ENCODE data around the gene PTPRG. TPM values are rescaled to one million over a fixed set of nuclear protein-coding genes. Genes with fewer than 3 reads are reported as not detected.
A peak's percentile ranks its signal among the peaks of the same experiment; 100 is the strongest.

PTPRG gene
- total and polyA plus RNA-seq, 2 donors = 3.9 to 4.1 TPM

GRCh38 chr3:61559136-61559731, 2.1 kb upstream of the PTPRG start:
- Histone ChIP-seq H3K9me3 (ENCODE audit: control insufficient read depth in 2 of 2, insufficient read depth in 1 of 2, low read length in 1 of 2) (no peaks in the 10 kb centered on the region), H3K27ac (ENCODE audit: low read depth in 1 of 2, low read length in 1 of 2) (no peak overlapping the region), H3K27me3 (ENCODE audit: control insufficient read depth in 2 of 2, insufficient read depth in 1 of 2, low read length in 1 of 2) (peaks cover 64 to 65% of the 10 kb centered on the region in 2 donors), H3K4me3 (ENCODE audit: low read length in 2 of 2) (no peak overlapping the region), H3K4me1 (ENCODE audit: control insufficient read depth in 2 of 2, insufficient read depth in 2 of 2, low read length in 2 of 2) (peaks cover 10 to 18% of the 10 kb centered on the region in 2 donors), H3K36me3 (ENCODE audit: control insufficient read depth in 2 of 2, insufficient read depth in 2 of 2, low read length in 1 of 2) (no peaks in the 10 kb centered on the region)
- no peak for DNase-seq (ENCODE audit: low read depth in 6 of 9, low spot score in 9 of 9)
- 72% methylated on average over 7 of the region's 7 CpGs for WGBS

- H3K4me1 ChIP-seq (ENCODE audit: control insufficient read depth in 2 of 2, insufficient read depth in 2 of 2, low read length in 2 of 2) = peaks cover 10 to 20% of the 10 kb centered on the region in 2 donors
- peak overlapping the region; percentile 68 to 80 for H3K27ac ChIP-seq (ENCODE audit: low read depth in 1 of 2, low read length in 1 of 2)
- H3K9me3 ChIP-seq (ENCODE audit: control insufficient read depth in 2 of 2, insufficient read depth in 1 of 2, low read length in 1 of 2) = no peaks in the 10 kb centered on the region
- peak overlapping the region; percentile 40 to 49 for H3K4me3 ChIP-seq (ENCODE audit: low read length in 2 of 2)
- peak in 4 of 9 donors; percentile 11 to 46 (median 27) for DNase-seq (ENCODE audit: low read depth in 6 of 9, low spot score in 9 of 9)
- H3K36me3 ChIP-seq (ENCODE audit: control insufficient read depth in 2 of 2, insufficient read depth in 2 of 2, low read length in 1 of 2) = no peaks in the 10 kb centered on the region
- H3K27me3 ChIP-seq (ENCODE audit: control insufficient read depth in 2 of 2, insufficient read depth in 1 of 2, low read length in 1 of 2) = peaks cover 74 to 80% of the 10 kb centered on the region in 2 donors
- WGBS = under 1% methylated on average over 64 of the region's 64 CpGs
Measured at GRCh38 chr3:61560517-61561373, 626 bp upstream of the PTPRG start.

GRCh38 chr3:61562042-61562720, 810 bp downstream of the PTPRG start:
- Histone ChIP-seq H3K27me3 (ENCODE audit: control insufficient read depth in 2 of 2, insufficient read depth in 1 of 2, low read length in 1 of 2) (peaks cover 72 to 92% of the 10 kb centered on the region in 2 donors), H3K4me3 (ENCODE audit: low read length in 2 of 2) (peak overlapping the region; percentile 36 to 49), H3K27ac (ENCODE audit: low read depth in 1 of 2, low read length in 1 of 2) (no peak overlapping the region), H3K36me3 (ENCODE audit: control insufficient read depth in 2 of 2, insufficient read depth in 2 of 2, low read length in 1 of 2) (no peaks in the 10 kb centered on the region), H3K9me3 (ENCODE audit: control insufficient read depth in 2 of 2, insufficient read depth in 1 of 2, low read length in 1 of 2) (no peaks in the 10 kb centered on the region), H3K4me1 (ENCODE audit: control insufficient read depth in 2 of 2, insufficient read depth in 2 of 2, low read length in 2 of 2) (peaks cover 10 to 20% of the 10 kb centered on the region in 2 donors)
- peak in 1 of 9 donors; percentile 16 for DNase-seq (ENCODE audit: low read depth in 6 of 9, low spot score in 9 of 9)
- 2% methylated on average over 65 of the region's 65 CpGs for WGBS

- no peaks in the 10 kb centered on the region for H3K9me3 ChIP-seq (ENCODE audit: control insufficient read depth in 2 of 2, insufficient read depth in 1 of 2, low read length in 1 of 2)
- no peak overlapping the region for H3K27ac ChIP-seq (ENCODE audit: low read depth in 1 of 2, low read length in 1 of 2)
- peaks cover 72 to 90% of the 10 kb centered on the region in 2 donors for H3K27me3 ChIP-seq (ENCODE audit: control insufficient read depth in 2 of 2, insufficient read depth in 1 of 2, low read length in 1 of 2)
- no peak for DNase-seq (ENCODE audit: low read depth in 6 of 9, low spot score in 9 of 9)
- H3K4me3 ChIP-seq (ENCODE audit: low read length in 2 of 2) = peak overlapping the region; percentile 36 to 49
- peaks cover 10 to 20% of the 10 kb centered on the region in 2 donors for H3K4me1 ChIP-seq (ENCODE audit: control insufficient read depth in 2 of 2, insufficient read depth in 2 of 2, low read length in 2 of 2)
- H3K36me3 ChIP-seq (ENCODE audit: control insufficient read depth in 2 of 2, insufficient read depth in 2 of 2, low read length in 1 of 2) = no peaks in the 10 kb centered on the region
- WGBS = 3% methylated on average over 42 of the region's 44 CpGs
Measured at GRCh38 chr3:61562721-61563312, 1.4 kb downstream of the PTPRG start.

GRCh38 chr3:61563313-61564271, 2.2 kb downstream of the PTPRG start:
- no peak for DNase-seq (ENCODE audit: low read depth in 6 of 9, low spot score in 9 of 9)
- peaks cover 64 to 83% of the 10 kb centered on the region in 2 donors for H3K27me3 ChIP-seq (ENCODE audit: control insufficient read depth in 2 of 2, insufficient read depth in 1 of 2, low read length in 1 of 2)
- no peak overlapping the region for H3K27ac ChIP-seq (ENCODE audit: low read depth in 1 of 2, low read length in 1 of 2)
- 5% methylated on average over 51 of the region's 52 CpGs for WGBS
- H3K4me1 ChIP-seq (ENCODE audit: control insufficient read depth in 2 of 2, insufficient read depth in 2 of 2, low read length in 2 of 2) = peaks cover 10 to 20% of the 10 kb centered on the region in 2 donors
- H3K36me3 ChIP-seq (ENCODE audit: control insufficient read depth in 2 of 2, insufficient read depth in 2 of 2, low read length in 1 of 2) = no peaks in the 10 kb centered on the region
- H3K9me3 ChIP-seq (ENCODE audit: control insufficient read depth in 2 of 2, insufficient read depth in 1 of 2, low read length in 1 of 2) = no peaks in the 10 kb centered on the region
- H3K4me3 ChIP-seq (ENCODE audit: low read length in 2 of 2) = peak overlapping the region; percentile 24 to 36

GRCh38 chr3:61564395-61565059, 3.2 kb downstream of the PTPRG start:
- Histone ChIP-seq H3K4me1 (ENCODE audit: control insufficient read depth in 2 of 2, insufficient read depth in 2 of 2, low read length in 2 of 2) (peaks cover 10 to 20% of the 10 kb centered on the region in 2 donors), H3K27ac (ENCODE audit: low read depth in 1 of 2, low read length in 1 of 2) (no peak overlapping the region), H3K9me3 (ENCODE audit: control insufficient read depth in 2 of 2, insufficient read depth in 1 of 2, low read length in 1 of 2) (no peaks in the 10 kb centered on the region), H3K4me3 (ENCODE audit: low read length in 2 of 2) (no peak overlapping the region), H3K36me3 (ENCODE audit: control insufficient read depth in 2 of 2, insufficient read depth in 2 of 2, low read length in 1 of 2) (no peaks in the 10 kb centered on the region), H3K27me3 (ENCODE audit: control insufficient read depth in 2 of 2, insufficient read depth in 1 of 2, low read length in 1 of 2) (peaks cover 55 to 74% of the 10 kb centered on the region in 2 donors)
- WGBS = 15% methylated on average over 40 of the region's 40 CpGs
- DNase-seq (ENCODE audit: low read depth in 6 of 9, low spot score in 9 of 9) = no peak

- Histone ChIP-seq H3K9me3 (ENCODE audit: control insufficient read depth in 2 of 2, insufficient read depth in 1 of 2, low read length in 1 of 2) (no peaks in the 10 kb centered on the region), H3K4me1 (ENCODE audit: control insufficient read depth in 2 of 2, insufficient read depth in 2 of 2, low read length in 2 of 2) (peaks cover 6 to 12% of the 10 kb centered on the region in 2 donors), H3K27ac (ENCODE audit: low read depth in 1 of 2, low read length in 1 of 2) (no peak overlapping the region), H3K36me3 (ENCODE audit: control insufficient read depth in 2 of 2, insufficient read depth in 2 of 2, low read length in 1 of 2) (no peaks in the 10 kb centered on the region), H3K4me3 (ENCODE audit: low read length in 2 of 2) (no peak overlapping the region), H3K27me3 (ENCODE audit: control insufficient read depth in 2 of 2, insufficient read depth in 1 of 2, low read length in 1 of 2) (peaks cover 47 to 64% of the 10 kb centered on the region in 2 donors)
- DNase-seq (ENCODE audit: low read depth in 6 of 9, low spot score in 9 of 9) = no peak
- WGBS = 96% methylated on average over 4 of the region's 4 CpGs
Measured at GRCh38 chr3:61565569-61565968, 4.2 kb downstream of the PTPRG start.

- H3K4me1 ChIP-seq (ENCODE audit: control insufficient read depth in 2 of 2, insufficient read depth in 2 of 2, low read length in 2 of 2) = peaks cover 0 to 6% of the 10 kb centered on the region in 2 donors
- no peak for DNase-seq (ENCODE audit: low read depth in 6 of 9, low spot score in 9 of 9)
- H3K36me3 ChIP-seq (ENCODE audit: control insufficient read depth in 2 of 2, insufficient read depth in 2 of 2, low read length in 1 of 2) = no peaks in the 10 kb centered on the region
- no peak overlapping the region for H3K27ac ChIP-seq (ENCODE audit: low read depth in 1 of 2, low read length in 1 of 2)
- no peak overlapping the region for H3K4me3 ChIP-seq (ENCODE audit: low read length in 2 of 2)
- no peaks in the 10 kb centered on the region for H3K9me3 ChIP-seq (ENCODE audit: control insufficient read depth in 2 of 2, insufficient read depth in 1 of 2, low read length in 1 of 2)
- peaks cover 21 to 39% of the 10 kb centered on the region in 2 donors for H3K27me3 ChIP-seq (ENCODE audit: control insufficient read depth in 2 of 2, insufficient read depth in 1 of 2, low read length in 1 of 2)
- 98% methylated on average over 1 of the region's 1 CpG for WGBS
Measured at GRCh38 chr3:61568127-61568526, 6.8 kb downstream of the PTPRG start.
